Measurements from ENCODE around the gene PDGFA.

DNA sequence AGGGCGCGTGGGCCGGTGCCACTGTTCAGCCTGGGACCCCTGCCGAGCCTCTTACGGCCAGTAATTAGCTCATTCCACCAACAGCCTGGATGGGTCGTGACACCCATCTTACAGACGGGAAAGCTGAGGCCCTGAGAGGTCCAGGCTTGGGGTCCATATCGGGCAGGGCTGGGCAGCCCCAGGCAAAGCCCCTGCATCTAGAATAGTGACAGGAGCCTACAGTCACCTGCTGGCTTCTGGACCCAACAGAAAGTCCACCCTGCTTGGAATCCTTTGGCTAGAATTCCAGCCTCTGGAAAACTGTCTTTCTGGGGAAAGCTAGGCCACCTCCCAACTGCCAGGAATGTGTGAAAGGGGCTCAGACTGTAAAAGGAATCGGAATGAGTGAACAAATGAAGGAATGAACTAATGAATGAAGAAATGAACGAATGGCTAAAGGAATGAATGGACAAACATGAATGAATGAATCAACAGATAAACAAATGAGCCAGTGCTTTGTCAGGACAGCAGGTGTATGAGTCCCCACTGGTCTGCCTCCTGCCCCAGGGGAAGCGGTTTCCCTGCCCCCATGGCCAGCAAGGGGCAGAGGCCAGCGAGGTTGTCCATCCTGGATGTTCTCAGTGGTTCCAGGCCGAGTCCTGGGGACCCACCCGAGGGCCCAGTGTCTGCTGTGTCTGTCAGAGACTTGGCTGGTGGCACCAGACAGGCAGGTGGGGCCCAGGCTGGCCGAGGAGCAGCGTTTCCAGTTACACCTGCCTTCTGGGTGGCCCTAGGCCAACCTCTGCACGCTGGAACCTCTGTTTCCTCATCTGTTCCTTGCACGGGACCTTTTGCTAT, 24.1 kb upstream of the PDGFA start:
- no peak for TF ChIP-seq POLR2A (IDR thresholded peaks at IDR 0.05)
- TF ChIP-seq, protein P1, sequence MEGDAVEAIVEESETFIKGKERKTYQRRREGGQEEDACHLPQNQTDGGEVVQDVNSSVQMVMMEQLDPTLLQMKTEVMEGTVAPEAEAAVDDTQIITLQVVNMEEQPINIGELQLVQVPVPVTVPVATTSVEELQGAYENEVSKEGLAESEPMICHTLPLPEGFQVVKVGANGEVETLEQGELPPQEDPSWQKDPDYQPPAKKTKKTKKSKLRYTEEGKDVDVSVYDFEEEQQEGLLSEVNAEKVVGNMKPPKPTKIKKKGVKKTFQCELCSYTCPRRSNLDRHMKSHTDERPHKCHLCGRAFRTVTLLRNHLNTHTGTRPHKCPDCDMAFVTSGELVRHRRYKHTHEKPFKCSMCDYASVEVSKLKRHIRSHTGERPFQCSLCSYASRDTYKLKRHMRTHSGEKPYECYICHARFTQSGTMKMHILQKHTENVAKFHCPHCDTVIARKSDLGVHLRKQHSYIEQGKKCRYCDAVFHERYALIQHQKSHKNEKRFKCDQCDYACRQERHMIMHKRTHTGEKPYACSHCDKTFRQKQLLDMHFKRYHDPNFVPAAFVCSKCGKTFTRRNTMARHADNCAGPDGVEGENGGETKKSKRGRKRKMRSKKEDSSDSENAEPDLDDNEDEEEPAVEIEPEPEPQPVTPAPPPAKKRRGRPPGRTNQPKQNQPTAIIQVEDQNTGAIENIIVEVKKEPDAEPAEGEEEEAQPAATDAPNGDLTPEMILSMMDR (IDR thresholded peaks at IDR 0.05) = no peak

Data from ovary (tissue), 3 donors.